Trophoblast cell (in vitro differentiated cells and primary cell): ENCODE results near the gene ADAMTS18.
A peak's percentile ranks its signal among the peaks of the same experiment; 100 is the strongest.

Experiments used
- DNase-seq, 2 donors: peaks; one replicate each; pipeline ENCODE4 v3.0.0-alpha.2; 2016
- H2AFZ ChIP-seq: 2 replicates; pipeline ENCODE4 v1.6.1; 2013; ENCODE audit warnings: low read length, moderate library complexity, mild to moderate bottlenecking; ENCODE audit not compliant: insufficient read depth, poor library complexity
- H2AK5ac ChIP-seq: 2 replicates; pipeline ENCODE4 v1.6.1; 2013; ENCODE audit warnings: mild to moderate bottlenecking, low read length
- H2BK120ac ChIP-seq: 2 replicates; pipeline ENCODE4 v1.6.1; 2013; ENCODE audit warnings: low read length, mild to moderate bottlenecking, moderate library complexity; ENCODE audit not compliant: insufficient read depth, poor library complexity
- H2BK12ac ChIP-seq: 2 replicates; pipeline ENCODE4 v1.6.1; 2013; ENCODE audit warnings: mild to moderate bottlenecking, low read length, moderate library complexity
- H2BK5ac ChIP-seq: 2 replicates; pipeline ENCODE4 v1.6.1; 2013; ENCODE audit warnings: low read length, low read depth, moderate library complexity, mild to moderate bottlenecking; ENCODE audit not compliant: poor library complexity
- H3K14ac ChIP-seq: 2 replicates; pipeline ENCODE4 v1.6.1; 2013; ENCODE audit warnings: mild to moderate bottlenecking, low read length
- H3K18ac ChIP-seq: 2 replicates; pipeline ENCODE4 v1.6.1; 2013; ENCODE audit warnings: mild to moderate bottlenecking, low read length
- H3K23ac ChIP-seq: 2 replicates; pipeline ENCODE4 v1.6.1; 2013; ENCODE audit warnings: low read length
- H3K27ac ChIP-seq: 2 replicates; pipeline ENCODE4 v1.5.1; 2013; ENCODE audit warnings: low read depth, mild to moderate bottlenecking, inconsistent platforms, low read length, moderate library complexity
- H3K27me3 ChIP-seq: 2 replicates; pipeline ENCODE4 v1.6.1; 2013; ENCODE audit warnings: inconsistent platforms, mild to moderate bottlenecking, low read length, moderate library complexity; ENCODE audit not compliant: insufficient read depth
- H3K36me3 ChIP-seq, 2 experiments: 1 replicate in 1 of 2; 2 replicates in 1 of 2; pipeline ENCODE4 v1.6.1; 2013; ENCODE audit warnings: low read length in 2 of 2, mild to moderate bottlenecking in 2 of 2, moderate library complexity in 1 of 2; ENCODE audit not compliant: insufficient read depth in 2 of 2, control insufficient read depth in 1 of 2
- H3K4ac ChIP-seq: 2 replicates; pipeline ENCODE4 v1.6.1; 2013; ENCODE audit warnings: low read depth, mild to moderate bottlenecking, low read length, moderate library complexity
- H3K4me1 ChIP-seq, 2 experiments: 1 replicate in 1 of 2; 2 replicates in 1 of 2; pipeline ENCODE4 v1.6.1; 2013; ENCODE audit warnings: low read length in 2 of 2, mild to moderate bottlenecking in 2 of 2, moderate library complexity in 1 of 2; ENCODE audit not compliant: insufficient read depth in 2 of 2, control insufficient read depth in 1 of 2
- H3K4me2 ChIP-seq: 2 replicates; pipeline ENCODE4 v1.6.1; 2013; ENCODE audit warnings: inconsistent platforms, mild to moderate bottlenecking, low read length, moderate library complexity
- H3K4me3 ChIP-seq: 2 replicates; pipeline ENCODE4 v1.5.1; 2013; ENCODE audit warnings: mild to moderate bottlenecking, low read depth, low read length, inconsistent platforms
- H3K79me1 ChIP-seq: one replicate; pipeline ENCODE4 v1.6.1; 2013; ENCODE audit warnings: low read length
- H3K79me2 ChIP-seq: 2 replicates; pipeline ENCODE4 v1.6.1; 2013; ENCODE audit warnings: low read length, mild to moderate bottlenecking; ENCODE audit not compliant: control insufficient read depth, insufficient read depth, poor library complexity
- H3K9ac ChIP-seq: 2 replicates; pipeline ENCODE4 v1.6.1; 2013; ENCODE audit warnings: mild to moderate bottlenecking, low read length
- H3K9me3 ChIP-seq: 2 replicates; pipeline ENCODE4 v1.6.1; 2013; ENCODE audit warnings: low read depth, mild to moderate bottlenecking, control low read depth, inconsistent platforms, low read length; ENCODE audit not compliant: insufficient read depth
- H4K12ac ChIP-seq: 2 replicates; pipeline ENCODE4 v1.6.1; 2013; ENCODE audit warnings: low read depth, mild to moderate bottlenecking, low read length, moderate library complexity
- H4K8ac ChIP-seq: 2 replicates; pipeline ENCODE4 v1.6.1; 2013; ENCODE audit warnings: low read depth, mild to moderate bottlenecking, low read length, moderate library complexity
- H4K91ac ChIP-seq: one replicate; pipeline ENCODE4 v1.6.1; 2013; ENCODE audit warnings: low read depth, mild to moderate bottlenecking, low read length, moderate library complexity
- WGBS: extraction: QIAGEN DNeasy Blood & Tissue Kit; methylation state at CpG from one replicate; pipeline ENCODE4 v1.1.7; 2013; ENCODE audit warnings: missing lambda C conversion rate; ENCODE audit not compliant: insufficient read length, insufficient coverage; ENCODE audit errors: extremely low coverage; 5-methylcytosine and 5-hydroxymethylcytosine counted together

The ADAMTS18 gene

GRCh38 chr16:77398495-77398894, 36.3 kb downstream of the ADAMTS18 start:
- H3K36me3 ChIP-seq: peaks cover 6 to 18% of the 10 kb centered on the region in 2 experiments
- H3K4me2 ChIP-seq: peak overlapping the region; percentile 23
- no CpG with 5 or more reads among the region's 4 CpGs for WGBS
- H3K4me3 ChIP-seq: no peak overlapping the region
- no peak overlapping the region for H3K4ac ChIP-seq
- peak overlapping the region; percentile 54 for H2BK12ac ChIP-seq
- no peak overlapping the region for H3K9ac ChIP-seq
- H3K79me2 ChIP-seq: peaks cover 2% of the 10 kb centered on the region
- H3K18ac ChIP-seq: no peak overlapping the region
- no peak overlapping the region for H2AK5ac ChIP-seq
- H3K14ac ChIP-seq: no peak overlapping the region
- no peak overlapping the region for H3K23ac ChIP-seq
- no peak overlapping the region for H2AFZ ChIP-seq
- no peaks in the 10 kb centered on the region for H3K9me3 ChIP-seq
- H2BK5ac ChIP-seq: no peak overlapping the region
- H4K8ac ChIP-seq: no peak overlapping the region
- DNase-seq: no peak
- peaks cover 11% of the 10 kb centered on the region for H3K79me1 ChIP-seq
- H3K27ac ChIP-seq: peak overlapping the region; percentile 49
- H2BK120ac ChIP-seq: peak overlapping the region; percentile 1
- H4K12ac ChIP-seq: no peak overlapping the region
- H3K27me3 ChIP-seq: no peaks in the 10 kb centered on the region
- peaks cover 10 to 16% of the 10 kb centered on the region in 2 experiments for H3K4me1 ChIP-seq
- H4K91ac ChIP-seq: no peak overlapping the region

GRCh38 chr16:77396461-77396860, 38.4 kb downstream of the ADAMTS18 start:
- H3K23ac ChIP-seq: no peak overlapping the region
- H3K4ac ChIP-seq: no peak overlapping the region
- no peak overlapping the region for H2BK120ac ChIP-seq
- no peak overlapping the region for H2AFZ ChIP-seq
- peaks cover 2% of the 10 kb centered on the region for H3K79me2 ChIP-seq
- no peak overlapping the region for H3K4me2 ChIP-seq
- H2BK12ac ChIP-seq: no peak overlapping the region
- no peak overlapping the region for H2BK5ac ChIP-seq
- H4K12ac ChIP-seq: no peak overlapping the region
- no CpG with 5 or more reads among the region's 3 CpGs for WGBS
- no peak overlapping the region for H3K9ac ChIP-seq
- H3K36me3 ChIP-seq: peaks cover 8 to 28% of the 10 kb centered on the region in 2 experiments
- H3K4me3 ChIP-seq: no peak overlapping the region
- DNase-seq: peak; percentile 4 to 80
- no peak overlapping the region for H4K8ac ChIP-seq
- H2AK5ac ChIP-seq: no peak overlapping the region
- H3K4me1 ChIP-seq: peaks cover 21 to 26% of the 10 kb centered on the region in 2 experiments
- H3K9me3 ChIP-seq: no peaks in the 10 kb centered on the region
- no peak overlapping the region for H3K18ac ChIP-seq
- peak overlapping the region; percentile 58 for H3K27ac ChIP-seq
- no peak overlapping the region for H4K91ac ChIP-seq
- H3K27me3 ChIP-seq: no peaks in the 10 kb centered on the region
- H3K14ac ChIP-seq: no peak overlapping the region
- peaks cover 12% of the 10 kb centered on the region for H3K79me1 ChIP-seq

- no peak overlapping the region for H3K4me3 ChIP-seq
- no peak overlapping the region for H3K4ac ChIP-seq
- peaks cover 2% of the 10 kb centered on the region for H3K79me2 ChIP-seq
- H3K18ac ChIP-seq: peak overlapping the region; percentile 2
- H2BK5ac ChIP-seq: peak overlapping the region; percentile 27
- DNase-seq: no peak
- H4K8ac ChIP-seq: no peak overlapping the region
- peak overlapping the region; percentile 60 for H3K14ac ChIP-seq
- H3K36me3 ChIP-seq: peaks cover 4 to 23% of the 10 kb centered on the region in 2 experiments
- H3K9me3 ChIP-seq: no peaks in the 10 kb centered on the region
- H2AK5ac ChIP-seq: no peak overlapping the region
- no peak overlapping the region for H4K91ac ChIP-seq
- H4K12ac ChIP-seq: no peak overlapping the region
- WGBS: no CpG with 5 or more reads among the region's 2 CpGs
- peaks cover 12% of the 10 kb centered on the region for H3K79me1 ChIP-seq
- H2BK120ac ChIP-seq: peak overlapping the region; percentile 7
- H3K4me1 ChIP-seq: peaks cover 21 to 24% of the 10 kb centered on the region in 2 experiments
- H3K4me2 ChIP-seq: no peak overlapping the region
- no peak overlapping the region for H3K23ac ChIP-seq
- H3K9ac ChIP-seq: peak overlapping the region; percentile 48
- H3K27me3 ChIP-seq: no peaks in the 10 kb centered on the region
- no peak overlapping the region for H2AFZ ChIP-seq
- no peak overlapping the region for H3K27ac ChIP-seq
- peak overlapping the region; percentile 61 for H2BK12ac ChIP-seq
These were observed 40.1 kb downstream of the ADAMTS18 start for GRCh38 chr16:77394699-77395098.

- H3K36me3 ChIP-seq: peaks cover 6 to 27% of the 10 kb centered on the region in 2 experiments
- H3K4ac ChIP-seq: no peak overlapping the region
- no peak overlapping the region for H3K18ac ChIP-seq
- H4K12ac ChIP-seq: no peak overlapping the region
- no peak overlapping the region for H2BK120ac ChIP-seq
- H2AFZ ChIP-seq: no peak overlapping the region
- H3K27me3 ChIP-seq: no peaks in the 10 kb centered on the region
- no peak overlapping the region for H3K9ac ChIP-seq
- no peak overlapping the region for H2AK5ac ChIP-seq
- no peak overlapping the region for H3K27ac ChIP-seq
- H3K4me3 ChIP-seq: no peak overlapping the region
- H4K91ac ChIP-seq: no peak overlapping the region
- no CpG with 5 or more reads among the region's 1 CpG for WGBS
- peaks cover 12% of the 10 kb centered on the region for H3K79me1 ChIP-seq
- no peak overlapping the region for H4K8ac ChIP-seq
- H3K79me2 ChIP-seq: peaks cover under 1% of the 10 kb centered on the region
- H3K4me1 ChIP-seq: peaks cover 21 to 23% of the 10 kb centered on the region in 2 experiments
- no peak overlapping the region for H3K4me2 ChIP-seq
- no peak overlapping the region for H2BK12ac ChIP-seq
- H3K14ac ChIP-seq: no peak overlapping the region
- no peaks in the 10 kb centered on the region for H3K9me3 ChIP-seq
- DNase-seq: no peak
- no peak overlapping the region for H3K23ac ChIP-seq
- no peak overlapping the region for H2BK5ac ChIP-seq
These were observed 40.9 kb downstream of the ADAMTS18 start for GRCh38 chr16:77393955-77394354.
